IPS DF 6.9 (cell line): ENCODE data around the gene PMVK.

Source experiments
- DNase-seq: peaks from one replicate; pipeline ENCODE4 v3.0.0-alpha.2; 2013; ENCODE audit warnings: low read depth, low spot score
- H3K27ac ChIP-seq: one replicate; pipeline ENCODE4 v1.5.1; 2013; ENCODE audit warnings: low read length, control low read depth
- H3K27me3 ChIP-seq: 2 replicates; pipeline ENCODE4 v1.6.1; 2013; ENCODE audit warnings: mild to moderate bottlenecking, low read length; ENCODE audit not compliant: control insufficient read depth, insufficient read depth
- H3K36me3 ChIP-seq: 2 replicates; pipeline ENCODE4 v1.6.1; 2013; ENCODE audit warnings: low read length; ENCODE audit not compliant: control insufficient read depth, insufficient read depth
- H3K4me1 ChIP-seq: 2 replicates; pipeline ENCODE4 v1.6.1; 2013; ENCODE audit warnings: low read length; ENCODE audit not compliant: control insufficient read depth, insufficient read depth
- H3K4me3 ChIP-seq: 2 replicates; pipeline ENCODE4 v1.5.1; 2013; ENCODE audit warnings: mild to moderate bottlenecking, low read length
- H3K9me3 ChIP-seq: 2 replicates; pipeline ENCODE4 v1.6.1; 2013; ENCODE audit warnings: low read length, inconsistent platforms; ENCODE audit not compliant: control insufficient read depth, insufficient read depth
- WGBS: extraction: QIAGEN DNeasy Blood & Tissue Kit; methylation state at CpG from one replicate; pipeline ENCODE4 v1.1.7; 2013; ENCODE audit warnings: mixed read lengths, missing lambda C conversion rate; ENCODE audit not compliant: insufficient read length, insufficient coverage; 5-methylcytosine and 5-hydroxymethylcytosine counted together

PMVK gene

GRCh38 chr1:154966111-154966510, 29.6 kb upstream of the PMVK start:
- Histone ChIP-seq H3K9me3 (no peaks in the 10 kb centered on the region), H3K4me1 (peaks cover 2% of the 10 kb centered on the region; the same call in 1 of the 2 replicates), H3K27me3 (no peaks in the 10 kb centered on the region), H3K36me3 (peaks cover 18% of the 10 kb centered on the region), H3K27ac (no peak overlapping the region), H3K4me3 (no peak overlapping the region)
- DNase-seq: no peak
- no CpG with 5 or more reads among the region's 7 CpGs for WGBS

- Histone ChIP-seq H3K27me3 (no peaks in the 10 kb centered on the region), H3K9me3 (no peaks in the 10 kb centered on the region), H3K27ac (no peak overlapping the region), H3K4me1 (peaks cover 2% of the 10 kb centered on the region; the same call in 1 of the 2 replicates), H3K4me3 (no peak overlapping the region), H3K36me3 (peaks cover 20% of the 10 kb centered on the region)
- DNase-seq: no peak
- no CpG with 5 or more reads among the region's 6 CpGs for WGBS
These were observed 27.8 kb upstream of the PMVK start for GRCh38 chr1:154964359-154964758.

GRCh38 chr1:154963643-154964042, 27.1 kb upstream of the PMVK start:
- Histone ChIP-seq H3K36me3 (peaks cover 24% of the 10 kb centered on the region), H3K4me3 (no peak overlapping the region)
- no peak for DNase-seq

GRCh38 chr1:154962795-154963330, 26.3 kb upstream of the PMVK start:
- no peaks in the 10 kb centered on the region for H3K27me3 ChIP-seq
- WGBS: no CpG with 5 or more reads among the region's 6 CpGs
- H3K36me3 ChIP-seq: peaks cover 24% of the 10 kb centered on the region
- H3K4me1 ChIP-seq: no peaks in the 10 kb centered on the region; the same call in 1 of the 2 replicates
- no peaks in the 10 kb centered on the region for H3K9me3 ChIP-seq
- no peak overlapping the region for H3K27ac ChIP-seq
- H3K4me3 ChIP-seq: no peak overlapping the region
- no peak for DNase-seq

More at GRCh38 chr1:154963643-154964042, 27.1 kb upstream of the PMVK start:
- no CpG with 5 or more reads among the region's 8 CpGs for WGBS
- no peak overlapping the region for H3K27ac ChIP-seq
- H3K27me3 ChIP-seq: no peaks in the 10 kb centered on the region
- peaks cover 1% of the 10 kb centered on the region; the same call in 1 of the 2 replicates for H3K4me1 ChIP-seq
- H3K9me3 ChIP-seq: no peaks in the 10 kb centered on the region

GRCh38 chr1:154962156-154962749, 25.7 kb upstream of the PMVK start:
- DNase-seq: no peak
- Histone ChIP-seq H3K27me3 (no peaks in the 10 kb centered on the region), H3K27ac (no peak overlapping the region), H3K4me3 (peak overlapping the region; percentile 81; the same call in 1 of the 2 replicates), H3K36me3 (peaks cover 19% of the 10 kb centered on the region), H3K4me1 (no peaks in the 10 kb centered on the region; the same call in 1 of the 2 replicates), H3K9me3 (no peaks in the 10 kb centered on the region)
- no CpG with 5 or more reads among the region's 25 CpGs for WGBS

- Histone ChIP-seq H3K36me3 (peaks cover 19% of the 10 kb centered on the region), H3K4me1 (peaks cover 3% of the 10 kb centered on the region; the same call in 1 of the 2 replicates), H3K4me3 (peak within 1 kb of the TSS; percentile 81), H3K27me3 (no peaks in the 10 kb centered on the region), H3K27ac (no peak within 1 kb of the TSS), H3K9me3 (no peaks in the 10 kb centered on the region)
- no peak for DNase-seq
- WGBS: no CpG with 5 or more reads among the region's 93 CpGs
These were observed 25.0 kb upstream of the PMVK start, which contains the start of gene PYGO2 for GRCh38 chr1:154961207-154962155. Gene PYGO2, minus strand, starts transcription at chr1:154961782. Its CDS starts 206 bp downstream, at chr1:154961576.

GRCh38 chr1:154960446-154961136, 24.1 kb upstream of the PMVK start:
- H3K36me3 ChIP-seq: peaks cover 17% of the 10 kb centered on the region
- DNase-seq: no peak
- no peaks in the 10 kb centered on the region for H3K9me3 ChIP-seq
- no peaks in the 10 kb centered on the region for H3K27me3 ChIP-seq
- H3K4me1 ChIP-seq: peaks cover 3% of the 10 kb centered on the region; the same call in 1 of the 2 replicates
- no peak overlapping the region for H3K27ac ChIP-seq
- peak overlapping the region; percentile 81; the same call in 1 of the 2 replicates for H3K4me3 ChIP-seq
- WGBS: no CpG with 5 or more reads among the region's 10 CpGs

- no peaks in the 10 kb centered on the region for H3K9me3 ChIP-seq
- H3K27me3 ChIP-seq: no peaks in the 10 kb centered on the region
- peaks cover 7% of the 10 kb centered on the region for H3K4me1 ChIP-seq
- H3K36me3 ChIP-seq: peaks cover 12% of the 10 kb centered on the region; the same call in 1 of the 2 replicates
- no peak for DNase-seq
- no CpG with 5 or more reads among the region's 7 CpGs for WGBS
- no peak overlapping the region for H3K4me3 ChIP-seq
- no peak overlapping the region for H3K27ac ChIP-seq
These were observed 22.9 kb upstream of the PMVK start for GRCh38 chr1:154959426-154959780.

- H3K9me3 ChIP-seq: no peaks in the 10 kb centered on the region
- peaks cover 7% of the 10 kb centered on the region for H3K4me1 ChIP-seq
- no peak overlapping the region for H3K27ac ChIP-seq
- H3K36me3 ChIP-seq: peaks cover 12% of the 10 kb centered on the region; the same call in 1 of the 2 replicates
- H3K4me3 ChIP-seq: no peak overlapping the region
- no peak for DNase-seq
- no CpG with 5 or more reads among the region's 16 CpGs for WGBS
- no peaks in the 10 kb centered on the region for H3K27me3 ChIP-seq
These were observed 22.3 kb upstream of the PMVK start for GRCh38 chr1:154958681-154959425.
